Stimulated activated CD4-positive, alpha-beta T cell treated with anti-CD3 and anti-CD28 coated beads, Interleukin-1b, Interleukin-23, amount 100 ng/mL, for 24 hours (primary cell): Measurements from ENCODE around the gene PPOX.

Experiments
- DNase-seq, 4 experiments: peaks; one replicate each; pipeline ENCODE4 v3.0.0-alpha.2; 2020; ENCODE audit warnings: low read depth in 4 of 4, low spot score in 1 of 4

The PPOX gene

DNA sequence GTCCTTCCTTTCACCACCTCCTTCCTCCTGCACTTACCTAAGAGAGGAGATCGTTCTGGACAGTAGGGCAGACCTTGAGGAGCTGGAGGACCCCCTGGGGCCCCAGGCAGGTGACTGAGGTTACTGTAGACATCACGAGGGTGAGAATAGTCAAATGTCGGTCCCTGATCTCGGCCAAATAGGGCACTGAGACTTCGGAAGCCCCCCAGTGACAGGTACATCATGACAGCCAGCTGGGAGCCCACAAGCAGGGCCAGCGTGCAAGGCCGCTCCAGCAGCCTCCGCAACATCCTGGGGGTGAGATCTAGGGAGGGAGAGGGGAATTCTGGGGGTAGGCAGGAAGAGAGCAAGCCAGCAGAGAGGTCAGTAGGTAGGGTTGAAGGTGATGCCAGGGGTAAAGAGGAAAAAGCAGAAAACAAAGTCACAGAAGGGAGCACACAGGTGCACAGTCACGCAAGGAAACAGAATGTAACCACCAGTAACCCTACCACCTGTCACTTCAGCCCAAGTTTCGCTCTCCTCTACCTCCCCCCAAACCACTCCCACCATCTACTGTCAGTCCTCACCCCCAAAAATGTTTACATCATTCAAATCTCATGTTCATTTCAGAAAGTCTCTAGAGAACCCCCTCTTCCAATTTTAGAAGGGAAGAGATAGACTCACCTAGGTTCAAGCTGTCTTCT lies 9.7 kb downstream of the PPOX start:
- DNase-seq, result no peak

- DNase-seq, result no peak
Observed at GRCh38 chr1:161176468-161177111, 10.4 kb downstream of the PPOX start.

GRCh38 chr1:161177112-161177935 lies 11.1 kb downstream of the PPOX start, which contains the start of gene B4GALT3:
Gene B4GALT3, minus strand, starts transcription at chr1:161177507. Its CDS starts 1,447 bp downstream, at chr1:161176060.
- DNase-seq, result peak; percentile 93 to 99 (median 94)

DNA sequence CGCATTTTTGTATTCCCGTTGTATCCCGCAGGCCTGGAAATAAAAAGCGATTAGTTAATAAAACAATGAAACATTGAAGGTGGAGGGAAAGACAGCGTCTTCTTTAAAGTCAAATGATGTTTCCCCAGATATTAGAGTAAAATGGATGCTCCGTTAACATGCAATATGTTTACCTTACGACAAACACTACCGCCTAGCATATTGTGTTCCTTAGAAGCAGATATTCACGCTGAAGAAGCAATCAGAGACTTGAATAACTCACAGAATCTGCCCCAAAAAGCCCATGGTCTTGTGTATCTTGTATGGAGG lies 11.7 kb downstream of the PPOX start:
- no peak for DNase-seq

DNA sequence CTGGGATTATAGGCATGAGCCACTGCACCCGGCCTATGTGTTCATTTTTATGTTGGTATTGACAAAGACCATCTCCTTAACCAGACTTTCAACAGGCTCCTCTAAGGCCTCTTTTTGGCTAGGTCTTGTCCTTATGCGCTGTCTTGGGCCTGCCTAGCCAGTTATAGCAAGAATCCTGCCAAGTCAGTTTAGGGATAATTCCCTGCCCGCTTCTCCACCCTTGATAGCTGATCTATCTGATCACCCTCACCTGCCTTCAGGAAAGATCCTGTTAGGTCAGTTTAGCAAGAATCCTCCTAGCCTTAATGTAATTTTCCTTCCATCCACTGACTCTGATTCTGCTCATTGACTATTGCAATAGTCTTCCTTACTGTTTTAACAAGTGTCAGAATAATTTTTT lies 13.5 kb downstream of the PPOX start:
- no peak for DNase-seq

DNA sequence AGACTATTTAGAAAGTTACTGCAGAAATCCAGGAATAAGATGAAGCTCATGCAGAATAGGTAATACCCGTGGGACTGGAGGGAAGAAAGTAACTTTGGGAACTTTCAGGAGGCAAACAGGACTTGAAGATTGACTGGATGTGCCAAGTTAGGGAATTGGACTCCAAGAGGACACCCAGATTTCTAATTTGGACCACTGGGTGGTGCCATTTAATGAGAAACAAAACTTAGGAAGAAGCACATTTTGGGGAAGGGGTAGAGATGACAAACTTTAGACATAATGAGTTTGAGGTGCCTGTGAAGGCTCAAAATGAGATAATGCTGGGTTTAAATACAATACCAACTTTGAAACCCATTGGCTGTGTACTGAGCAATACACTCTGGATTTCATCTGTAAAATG lies 14.4 kb downstream of the PPOX start:
- DNase-seq, result no peak

GRCh38 chr1:161182214-161182613 lies 16.0 kb downstream of the PPOX start:
- peak in 3 of 4 experiments; percentile 34 to 51 (median 36) for DNase-seq

DNA sequence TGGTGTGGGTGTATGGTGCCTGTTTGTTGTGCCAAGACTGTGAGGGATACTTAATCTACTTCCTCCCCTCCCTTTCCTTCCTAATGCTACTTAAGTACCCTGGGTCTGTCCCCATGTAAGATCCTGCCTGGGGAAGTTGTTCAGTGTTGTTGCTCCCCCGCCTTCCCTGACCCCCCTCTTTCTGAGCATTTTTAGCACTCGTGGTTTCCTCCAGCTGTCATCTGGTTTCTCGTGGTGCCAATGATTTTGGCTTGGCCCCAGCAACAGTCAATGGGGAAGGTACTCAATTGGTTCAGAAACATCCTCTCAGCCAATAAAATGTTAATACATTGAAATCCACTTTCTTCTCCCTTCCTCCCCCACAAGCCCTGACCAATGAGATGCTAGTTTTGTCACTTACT lies 19.1 kb downstream of the PPOX start:
- peak in 1 of 4 experiments; percentile 33 for DNase-seq

- DNase-seq, result no peak
Observed at GRCh38 chr1:161185732-161186311, 19.6 kb downstream of the PPOX start.

DNA sequence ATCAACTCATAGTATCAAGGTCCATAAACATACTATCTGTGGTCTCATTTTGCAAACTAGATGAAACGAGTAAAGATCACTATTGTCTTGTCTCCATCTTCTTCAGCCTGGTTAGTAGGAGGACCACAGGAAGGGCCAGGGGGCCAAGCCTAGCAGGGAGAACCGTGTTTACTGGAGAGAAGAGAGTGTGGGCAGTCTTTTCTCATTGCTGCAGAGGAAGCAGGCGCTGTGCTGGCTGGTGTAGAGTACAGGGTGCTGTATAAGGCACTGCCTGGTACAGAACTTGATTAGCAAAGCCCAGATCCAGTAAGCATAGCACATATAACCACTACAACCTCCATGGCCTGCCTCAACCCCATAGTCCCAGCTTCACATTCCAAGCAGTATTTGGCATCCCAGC lies 21.1 kb downstream of the PPOX start:
- no peak for DNase-seq

GRCh38 chr1:161188381-161188780 lies 22.2 kb downstream of the PPOX start:
- DNase-seq, result no peak

- DNase-seq, result no peak
Observed at GRCh38 chr1:161189036-161189435, 22.8 kb downstream of the PPOX start.

GRCh38 chr1:161190962-161191521 lies 24.8 kb downstream of the PPOX start:
- DNase-seq, result no peak

DNA sequence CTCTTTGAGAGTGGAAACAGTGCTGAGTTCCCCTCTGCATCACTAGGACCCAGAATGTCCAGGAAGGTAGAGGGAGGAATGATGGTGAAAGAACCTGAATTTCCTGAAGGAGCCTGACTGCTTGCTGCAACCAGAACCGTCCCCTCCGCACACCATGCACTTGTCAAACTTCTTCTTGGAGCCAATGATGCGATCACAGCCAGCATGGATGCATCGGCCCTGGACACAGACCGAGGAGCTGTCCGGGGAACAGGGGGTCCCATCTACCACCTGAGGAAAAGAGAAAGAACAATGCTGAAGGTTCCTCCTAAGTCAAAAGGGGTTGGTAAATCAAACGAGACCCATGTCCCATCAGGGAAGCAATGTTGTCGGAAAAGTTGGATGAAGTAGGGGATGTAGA lies 25.7 kb downstream of the PPOX start:
- DNase-seq, result no peak

- DNase-seq, result peak; percentile 27 to 39 (median 32)
Observed at GRCh38 chr1:161192476-161193465, 26.5 kb downstream of the PPOX start.

DNA sequence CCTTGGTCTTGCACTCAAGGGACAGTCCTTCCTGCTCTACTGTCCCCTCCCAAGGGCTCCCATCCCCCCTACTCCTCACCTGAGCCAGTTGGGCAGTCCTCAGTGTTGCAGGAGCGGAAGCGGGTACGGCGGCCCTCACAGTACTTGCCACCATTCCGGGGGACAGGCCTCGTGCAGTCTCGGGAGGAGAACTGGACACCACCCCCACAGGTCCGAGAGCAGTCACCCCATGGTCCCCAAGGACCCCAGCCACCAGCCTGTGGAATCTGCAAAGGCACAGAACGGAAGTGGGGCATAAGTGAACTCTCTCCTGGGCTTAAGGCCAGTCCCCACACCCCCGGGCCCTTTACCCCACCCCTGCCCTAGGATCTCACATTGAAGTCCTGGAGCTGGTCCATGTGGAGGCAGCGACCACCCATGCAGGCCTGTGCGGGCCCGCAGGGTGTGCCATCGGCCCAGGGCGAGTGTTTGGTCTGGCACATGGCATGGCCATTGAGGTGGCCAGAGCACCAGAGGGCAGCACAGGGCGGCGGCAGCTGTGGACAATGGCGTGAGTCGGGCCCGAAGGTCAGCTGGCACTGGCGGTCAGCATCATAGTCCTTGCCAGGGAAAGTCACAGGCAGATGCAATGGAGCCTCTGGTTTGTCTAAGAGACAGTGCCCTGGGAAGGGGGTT lies 27.5 kb downstream of the PPOX start:
- DNase-seq, result no peak

DNA sequence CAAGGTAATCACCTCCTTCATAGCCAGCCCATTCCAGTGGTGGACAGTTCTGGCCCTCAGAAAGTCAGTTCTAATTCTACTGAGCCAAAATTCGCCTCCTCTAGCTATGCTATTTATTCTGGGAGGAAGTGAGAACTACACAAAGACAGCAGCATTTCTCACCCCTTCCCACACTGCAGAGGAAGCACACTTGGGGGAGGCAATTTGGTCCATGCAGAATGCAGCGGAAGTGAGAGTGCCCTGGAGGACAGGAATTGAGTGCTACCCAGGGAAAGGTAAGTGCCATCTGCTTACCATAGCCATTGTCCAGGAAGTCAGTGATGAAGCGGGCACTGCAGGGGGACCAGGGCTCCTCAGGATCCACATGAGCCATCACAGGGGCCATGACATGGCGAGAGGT lies 28.9 kb downstream of the PPOX start:
- DNase-seq, result no peak

DNA sequence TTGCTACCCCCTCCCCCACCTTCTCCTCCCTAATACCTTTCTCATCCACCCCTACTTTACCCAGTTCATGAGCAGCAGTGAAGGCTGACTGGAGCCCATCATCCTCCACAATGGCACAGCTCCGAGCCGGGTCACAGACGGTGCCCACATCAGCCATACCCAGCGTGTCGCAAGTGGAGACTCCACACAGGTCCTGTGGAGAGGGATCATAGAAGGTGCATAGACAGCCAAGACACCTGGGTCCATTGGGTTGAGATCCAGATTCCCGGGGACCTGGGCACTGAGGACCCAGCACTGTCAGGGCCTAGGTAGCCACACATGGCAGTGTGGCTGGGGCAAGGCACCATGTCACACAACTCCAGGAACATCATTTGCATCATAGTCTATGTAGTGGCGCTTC lies 29.9 kb downstream of the PPOX start:
- no peak for DNase-seq

DNA sequence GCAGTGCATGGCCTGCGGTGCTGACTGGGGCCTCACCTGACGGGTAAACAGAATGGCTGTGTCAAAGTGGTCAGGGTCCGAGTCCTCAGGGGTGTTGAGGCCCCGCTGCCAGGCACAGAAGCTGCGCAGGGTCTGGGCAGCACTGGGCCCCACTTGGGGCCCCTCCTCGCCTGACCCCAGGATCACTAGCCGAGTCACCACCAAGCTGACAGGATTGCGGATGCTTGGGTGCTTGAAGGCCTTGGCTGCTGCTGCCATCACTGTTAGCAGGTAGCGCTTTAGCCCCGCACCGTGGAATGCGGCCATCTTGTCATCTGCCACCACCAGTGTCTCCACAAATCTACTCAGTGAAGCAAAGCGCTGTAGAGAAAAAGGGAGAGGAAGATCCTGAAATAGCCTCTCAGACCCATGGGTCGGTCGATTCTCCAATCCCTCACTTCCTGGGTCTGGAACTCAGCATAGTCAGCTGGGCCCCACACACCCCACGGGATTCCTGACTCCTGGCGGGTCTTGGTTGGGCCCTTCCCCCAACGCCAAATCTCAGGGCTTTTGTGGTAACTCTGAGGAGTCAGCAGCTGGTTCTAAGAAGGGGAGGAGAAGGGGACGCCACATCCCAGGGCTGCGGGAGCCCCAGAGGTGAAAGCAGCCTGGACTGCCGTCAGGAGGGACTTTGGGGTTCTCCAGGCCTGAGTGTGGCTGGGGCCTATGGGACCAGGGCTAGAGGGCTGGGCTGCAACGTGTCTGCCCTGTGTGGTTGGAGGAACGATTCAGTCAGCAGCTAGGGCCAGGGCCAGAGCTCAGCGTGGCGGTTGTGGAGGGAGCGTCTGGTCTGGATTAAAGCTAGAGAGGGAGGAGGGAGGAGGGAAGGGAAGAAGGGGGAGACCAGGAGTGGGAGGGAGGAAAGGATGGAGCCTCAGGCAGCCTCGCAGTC lies 30.6 kb downstream of the PPOX start:
- no peak for DNase-seq
